Bronchial smooth muscle cell (primary cell): ENCODE results near the gene CBY2. TPM values are rescaled to one million over a fixed set of nuclear protein-coding genes. Genes with fewer than 3 reads are reported as not detected.

Experiments used
- total RNA-seq: library from RNA; depleted of rRNA; stranded (reverse); fragments of >200 nt; gene quantifications from 2 replicates; pipeline ENCODE4 v1.2.1, GENCODE V29; 2014

The CBY2 gene
- not detected in 2 replicates for total RNA-seq

DNA sequence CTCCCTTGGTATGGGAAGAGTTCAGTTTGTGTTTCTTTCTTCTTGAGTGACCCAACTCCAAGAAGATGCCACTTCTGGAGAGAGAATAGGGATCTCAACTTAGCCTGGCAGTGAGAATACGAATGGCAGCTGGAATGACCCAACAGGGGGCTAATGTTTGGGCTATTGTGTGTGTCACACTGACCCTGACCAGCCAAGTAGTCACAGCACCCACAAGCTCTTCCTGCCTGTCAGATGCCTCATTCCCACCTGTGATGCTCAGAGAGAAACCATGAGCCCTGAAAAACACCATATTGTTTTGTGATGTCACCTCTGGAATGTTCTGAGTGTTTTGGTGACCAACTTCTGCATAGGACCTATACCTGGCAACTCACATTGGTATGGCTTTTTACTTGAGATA is at the start of gene CBY2:
CBY2 (plus strand) TSS at position 233 of the 400 bp plus-strand sequence; CDS start at position 304, 71 bp downstream.

Other genes starting within 250 kb of the CBY2 start
- 28.2 and 31.4 TPM in 2 replicates for gene COG3, start 237.4 kb upstream of the CBY2 start, total RNA-seq
- not detected in 2 replicates for gene ERICH6B, start 86.6 kb upstream of the CBY2 start, total RNA-seq
- not detected in 2 replicates for gene SIAH3, start 149.4 kb downstream of the CBY2 start, total RNA-seq